Endothelial cell of umbilical vein (primary cell): Measurements from ENCODE around the gene EVX1. TPM values are rescaled to one million over a fixed set of nuclear protein-coding genes. Genes with fewer than 3 reads are reported as not detected.
A peak's percentile ranks its signal among the peaks of the same experiment; 100 is the strongest.

Experiments used
- BruUV-seq: library from RNA; stranded (reverse); fragments of 400-500 nt; replicated peaks from 2 replicates; lab custom pipeline; 2021; lab: Mats Ljungman, UMichigan
- CTCF ChIA-PET: fragments of 300-600, 350-600 bp; sonication (Branson Sonifier 250); formaldehyde crosslinking; loops from one replicate; lab custom pipeline; 2021; ENCODE audit warnings: antibody characterized with exemption, inconsistent platforms; lab: Charles Lee
- POLR2A ChIA-PET: fragments of 300-600, 350-600 bp; sonication (Branson Sonifier 250); formaldehyde crosslinking; loops from one replicate; lab custom pipeline; 2021; ENCODE audit warnings: antibody characterized with exemption, inconsistent platforms; lab: Charles Lee
- DNase-seq: peaks from one replicate; pipeline ENCODE4 v3.0.0-alpha.2; 2011; ENCODE audit warnings: low read depth, low spot score
- FAIRE-seq: peaks from 2 replicates; lab custom pipeline; 2011; peaks lifted over from hg19 to GRCh38; lab: Jason Lieb, UNC
- H2AFZ ChIP-seq: 2 replicates; pipeline ENCODE4 v1.6.0; 2012; ENCODE audit warnings: low read depth, low read length, control low read depth, inconsistent platforms
- H3K27ac ChIP-seq: 2 replicates; pipeline ENCODE4 v1.5.1; 2011; ENCODE audit warnings: low read depth, mild to moderate bottlenecking, control low read depth, low read length, moderate library complexity; ENCODE audit not compliant: insufficient read depth
- H3K27me3 ChIP-seq, 2 experiments: 2 replicates each; pipeline versions ENCODE4 v1.6.0 to v1.6.1; 2011; ENCODE audit warnings: low read length in 2 of 2, mixed read lengths in 1 of 2; ENCODE audit not compliant: control insufficient read depth in 2 of 2, insufficient read depth in 2 of 2
- H3K36me3 ChIP-seq, 2 experiments: 2 replicates in 1 of 2; 3 replicates in 1 of 2; pipeline ENCODE4 v1.5.1; 2011; ENCODE audit warnings: low read length in 2 of 2, mild to moderate bottlenecking in 1 of 2, moderate library complexity in 1 of 2; ENCODE audit not compliant: control insufficient read depth in 2 of 2, insufficient read depth in 2 of 2; ENCODE audit errors: extremely low read depth in 1 of 2
- H3K4me1 ChIP-seq: 3 replicates; pipeline ENCODE4 v1.5.1; 2011; ENCODE audit warnings: mild to moderate bottlenecking, low read length; ENCODE audit not compliant: control insufficient read depth, insufficient read depth; ENCODE audit errors: extremely low read depth
- H3K4me2 ChIP-seq: 2 replicates; pipeline ENCODE4 v1.6.1; 2011; ENCODE audit warnings: low read length, control low read depth, mixed read lengths; ENCODE audit not compliant: insufficient read depth
- H3K4me3 ChIP-seq, 3 experiments: fragments of 200-600 bp in 1 of 3; sonication (generic), shearing (Covaris generic) in 1 of 3; replicated peaks in 1 of 3; 2 replicates each; pipeline ENCODE4 v1.5.1; 2011 to 2016; ENCODE audit warnings: control low read depth in 3 of 3, low read length in 3 of 3, mild to moderate bottlenecking in 2 of 3, inconsistent platforms in 1 of 3, low read depth in 1 of 3, moderate library complexity in 1 of 3; ENCODE audit not compliant: insufficient read depth in 1 of 3
- H3K79me2 ChIP-seq: 2 replicates; pipeline ENCODE4 v1.6.0; 2012; ENCODE audit warnings: low read length, inconsistent platforms; ENCODE audit not compliant: control insufficient read depth, insufficient read depth
- H3K9ac ChIP-seq: replicated peaks from 2 replicates; pipeline ENCODE3; 2011; ENCODE audit warnings: low read length, control low read depth; ENCODE audit not compliant: insufficient read depth; ENCODE audit errors: extremely low read depth
- H3K9me1 ChIP-seq: replicated peaks from 3 replicates; pipeline ENCODE4 v1.6.0; 2011; ENCODE audit warnings: mild to moderate bottlenecking, low read length; ENCODE audit not compliant: control insufficient read depth, insufficient read depth; ENCODE audit errors: extremely low read depth
- H3K9me3 ChIP-seq: replicated peaks from 2 replicates; pipeline ENCODE4 v1.5.1; 2012; ENCODE audit warnings: low read length, inconsistent platforms; ENCODE audit not compliant: control insufficient read depth, insufficient read depth
- H4K20me1 ChIP-seq: replicated peaks from 2 replicates; pipeline ENCODE3; 2011; ENCODE audit warnings: mild to moderate bottlenecking, low read length; ENCODE audit not compliant: control insufficient read depth, insufficient read depth; ENCODE audit errors: extremely low read depth
- CTCF ChIP-seq, 2 donors: IDR thresholded peaks; 1 replicate in 1 of 2; 2 replicates in 1 of 2; pipeline ENCODE4 v1.5.1; 2011; ENCODE audit warnings: low read length in 2 of 2, mild to moderate bottlenecking in 2 of 2, moderate library complexity in 2 of 2, control low read depth in 1 of 2, inconsistent platforms in 1 of 2, low read depth in 1 of 2; ENCODE audit not compliant: insufficient read depth in 1 of 2; ENCODE audit errors: extremely low read depth in 1 of 2
- FOS ChIP-seq: IDR thresholded peaks from 2 replicates; pipeline ENCODE4 v1.6.1; 2011; ENCODE audit warnings: mild to moderate bottlenecking, low read length, moderate library complexity, borderline replicate concordance; ENCODE audit not compliant: insufficient read depth
- GATA2 ChIP-seq: IDR thresholded peaks from 2 replicates; pipeline ENCODE4 v1.7.0; 2011; ENCODE audit warnings: low read depth, mild to moderate bottlenecking, moderate library complexity, mixed read lengths, low read length; ENCODE audit not compliant: insufficient read length, insufficient read depth
- JUN ChIP-seq: IDR thresholded peaks from 2 replicates; pipeline ENCODE4 v1.6.1; 2011; ENCODE audit warnings: borderline replicate concordance, low read depth; ENCODE audit not compliant: insufficient read length, insufficient read depth
- MAX ChIP-seq: IDR thresholded peaks from 2 replicates; pipeline ENCODE4 v1.6.1; 2011; ENCODE audit not compliant: insufficient read depth, insufficient read length
- POLR2AphosphoS5 ChIP-seq: IDR thresholded peaks from 2 replicates; pipeline ENCODE4 v1.6.1; 2012; ENCODE audit warnings: low read depth, mild to moderate bottlenecking, control low read depth, low read length, moderate library complexity; ENCODE audit not compliant: insufficient read depth
- dilution Hi-C: fragments of 300-500 bp; cut with MboI; formaldehyde crosslinking; loops from one replicate; pipeline ENCODE4 v1.15.0; 2019; ENCODE audit warnings: low sequenced_read_pairs; ENCODE audit not compliant: extremely low pct_ligation_motif_present
- intact Hi-C: fragments of 100-400 bp; cut with micrococcal nuclease; formaldehyde crosslinking; loops from one replicate; pipeline ENCODE4 v1.10.0; 2022
- polyA plus RNA-seq, 4 experiments: library from polyadenylated mRNA; depleted of rRNA in 3 of 4; stranded (reverse) in 3 of 4; unstranded in 1 of 4; fragments of >200 nt; gene quantifications; 2 replicates each; pipeline versions ENCODE4 v1.2.1 to v1.2.3, GENCODE V29; 2011 to 2012; ENCODE audit warnings: missing spikeins in 1 of 4
- total RNA-seq: library from RNA; stranded (reverse); gene quantifications from 2 replicates; pipeline ENCODE4 v1.2.3, GENCODE V29; 2021

The EVX1 gene
- total and polyA plus RNA-seq, 2 donors (not counting 3 experiments of a cell fraction or from before 2014, with no cell fraction given), result not detected

DNA sequence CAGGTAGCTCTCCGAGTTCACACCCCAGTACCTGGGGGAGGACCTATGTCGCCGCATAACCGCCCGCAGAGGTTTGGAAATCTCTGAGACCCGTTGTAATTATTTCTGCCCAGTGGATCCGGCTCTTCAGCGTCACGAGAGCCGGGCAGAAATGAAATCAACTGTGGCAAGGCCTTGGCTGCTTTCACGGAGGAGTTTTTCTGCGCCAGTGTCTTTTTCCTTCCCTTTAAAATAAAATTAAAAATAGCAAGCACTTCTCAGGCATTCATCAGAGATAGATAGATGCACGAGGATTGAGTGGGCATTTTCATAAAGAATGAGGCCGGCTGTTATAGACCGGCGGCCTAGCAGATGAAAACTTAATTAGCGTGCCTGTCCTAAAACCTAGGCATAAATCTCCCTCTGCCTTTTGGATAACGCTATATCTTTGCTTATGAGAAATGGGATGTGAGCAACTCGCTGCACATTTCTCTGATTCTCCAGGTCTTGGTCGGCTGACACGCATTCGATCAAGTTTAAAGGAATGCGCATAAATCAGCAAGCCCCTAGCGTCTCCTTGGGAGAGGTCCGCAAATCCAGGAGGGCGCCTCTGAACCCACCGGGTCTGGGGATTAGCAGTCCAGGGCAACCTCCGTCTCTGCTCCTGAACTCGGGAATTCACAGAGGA lies 49.1 kb upstream of the EVX1 start:
- TF ChIP-seq POLR2AphosphoS5 (no peak), FOS (no peak), GATA2 (no peak), MAX (no peak), JUN (no peak), CTCF (IDR thresholded peaks at IDR 0.05; ENCODE audit: extremely low read depth in 1 of 2, insufficient read depth in 1 of 2, low read depth in 1 of 2, low read length in 2 of 2) (no peak)
- intact Hi-C loops, result no loop called here
- BruUV-seq, result no TSS peak
- Histone ChIP-seq H3K4me3 (no peak overlapping the region), H3K36me3 (no peaks in the 10 kb centered on the region), H3K27me3 (peaks cover 36 to 55% of the 10 kb centered on the region in 2 experiments), H3K4me2 (peak overlapping the region; percentile 46), H3K27ac (no peak overlapping the region), H2AFZ (peak overlapping the region; percentile 58), H4K20me1 (no peaks in the 10 kb centered on the region), H3K9ac (no peak overlapping the region), H3K79me2 (no peaks in the 10 kb centered on the region), H3K9me1 (no peaks in the 10 kb centered on the region), H3K9me3 (no peaks in the 10 kb centered on the region), H3K4me1 (peaks cover 20% of the 10 kb centered on the region)
- dilution Hi-C loops, result no loop called here
- FAIRE-seq, result no peak
- ChIA-PET CTCF (interaction anchor here (1.1 to 1.8 kb wide), 5 partner anchors 14 to 900 kb away, joined by 3 to 7 read pairs (median 6); no protein-coding TSS in a partner anchor), POLR2A (no interaction called here)
- no peak for DNase-seq
